ENCODE data around the gene PNKP.

The PNKP gene

DNA sequence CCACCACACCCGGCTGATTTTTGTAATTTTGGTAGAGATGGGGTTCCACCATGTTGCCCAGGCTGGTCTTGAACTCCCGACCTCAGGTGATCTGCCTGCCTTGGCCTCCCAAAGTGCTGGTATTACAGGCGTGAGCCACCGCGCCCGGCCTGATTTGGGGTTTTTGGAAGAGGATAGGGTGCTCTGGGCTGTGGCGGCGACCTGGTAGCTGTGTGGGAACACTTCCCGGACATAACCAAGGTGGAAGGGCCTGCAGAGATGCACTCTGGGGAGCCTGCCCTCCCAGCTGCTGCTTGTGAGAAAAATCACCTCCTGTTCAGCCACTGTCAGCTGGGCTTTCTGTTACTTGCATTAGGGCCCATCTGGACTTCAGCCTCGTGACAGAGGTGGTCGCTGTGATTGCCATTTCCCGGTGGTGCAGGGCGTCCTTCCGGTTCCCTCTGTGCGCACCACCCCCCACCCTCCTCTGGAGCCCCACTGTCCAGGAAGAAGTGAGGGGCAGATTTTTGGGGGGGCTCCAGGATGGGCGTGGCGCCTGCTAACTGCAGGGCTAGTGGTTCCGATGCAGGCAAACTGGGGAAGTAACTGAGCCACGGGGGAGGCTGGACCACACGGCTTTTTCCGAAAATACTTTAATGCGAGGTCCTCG lies 21.8 kb upstream of the PNKP start:
- no peak for DNase-seq (ENCODE audit: low read depth)
- TF ChIP-seq, protein P1, sequence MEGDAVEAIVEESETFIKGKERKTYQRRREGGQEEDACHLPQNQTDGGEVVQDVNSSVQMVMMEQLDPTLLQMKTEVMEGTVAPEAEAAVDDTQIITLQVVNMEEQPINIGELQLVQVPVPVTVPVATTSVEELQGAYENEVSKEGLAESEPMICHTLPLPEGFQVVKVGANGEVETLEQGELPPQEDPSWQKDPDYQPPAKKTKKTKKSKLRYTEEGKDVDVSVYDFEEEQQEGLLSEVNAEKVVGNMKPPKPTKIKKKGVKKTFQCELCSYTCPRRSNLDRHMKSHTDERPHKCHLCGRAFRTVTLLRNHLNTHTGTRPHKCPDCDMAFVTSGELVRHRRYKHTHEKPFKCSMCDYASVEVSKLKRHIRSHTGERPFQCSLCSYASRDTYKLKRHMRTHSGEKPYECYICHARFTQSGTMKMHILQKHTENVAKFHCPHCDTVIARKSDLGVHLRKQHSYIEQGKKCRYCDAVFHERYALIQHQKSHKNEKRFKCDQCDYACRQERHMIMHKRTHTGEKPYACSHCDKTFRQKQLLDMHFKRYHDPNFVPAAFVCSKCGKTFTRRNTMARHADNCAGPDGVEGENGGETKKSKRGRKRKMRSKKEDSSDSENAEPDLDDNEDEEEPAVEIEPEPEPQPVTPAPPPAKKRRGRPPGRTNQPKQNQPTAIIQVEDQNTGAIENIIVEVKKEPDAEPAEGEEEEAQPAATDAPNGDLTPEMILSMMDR (conservative IDR thresholded peaks at IDR 0.05; ENCODE audit: low read length), result no peak

DNA sequence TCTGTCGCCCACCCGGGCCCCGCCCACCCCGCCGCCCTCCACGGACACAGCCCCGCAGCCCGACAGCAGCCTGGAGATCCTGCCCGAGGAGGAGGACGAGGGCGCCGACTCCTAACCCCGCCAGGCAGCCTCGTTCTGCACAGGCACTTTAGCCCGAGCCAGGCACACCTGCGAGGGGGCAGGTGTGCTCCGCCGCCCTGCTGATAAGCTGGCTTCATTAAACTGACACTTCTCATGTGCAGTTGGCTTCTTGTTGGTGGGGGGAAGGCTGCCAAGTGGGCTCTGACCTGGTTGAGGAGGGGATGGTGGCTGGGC lies 21.1 kb upstream of the PNKP start:
- DNase-seq (ENCODE audit: low read depth), result no peak
- no peak overlapping the region for H3K4me3 ChIP-seq (ENCODE audit: low read length)
- TF ChIP-seq, protein P1 (conservative IDR thresholded peaks at IDR 0.05; ENCODE audit: low read length), result no peak

More for the DNA sequence above, 21.8 kb upstream of the PNKP start:
- no peak overlapping the region for H3K4me3 ChIP-seq (ENCODE audit: low read length)

DNA sequence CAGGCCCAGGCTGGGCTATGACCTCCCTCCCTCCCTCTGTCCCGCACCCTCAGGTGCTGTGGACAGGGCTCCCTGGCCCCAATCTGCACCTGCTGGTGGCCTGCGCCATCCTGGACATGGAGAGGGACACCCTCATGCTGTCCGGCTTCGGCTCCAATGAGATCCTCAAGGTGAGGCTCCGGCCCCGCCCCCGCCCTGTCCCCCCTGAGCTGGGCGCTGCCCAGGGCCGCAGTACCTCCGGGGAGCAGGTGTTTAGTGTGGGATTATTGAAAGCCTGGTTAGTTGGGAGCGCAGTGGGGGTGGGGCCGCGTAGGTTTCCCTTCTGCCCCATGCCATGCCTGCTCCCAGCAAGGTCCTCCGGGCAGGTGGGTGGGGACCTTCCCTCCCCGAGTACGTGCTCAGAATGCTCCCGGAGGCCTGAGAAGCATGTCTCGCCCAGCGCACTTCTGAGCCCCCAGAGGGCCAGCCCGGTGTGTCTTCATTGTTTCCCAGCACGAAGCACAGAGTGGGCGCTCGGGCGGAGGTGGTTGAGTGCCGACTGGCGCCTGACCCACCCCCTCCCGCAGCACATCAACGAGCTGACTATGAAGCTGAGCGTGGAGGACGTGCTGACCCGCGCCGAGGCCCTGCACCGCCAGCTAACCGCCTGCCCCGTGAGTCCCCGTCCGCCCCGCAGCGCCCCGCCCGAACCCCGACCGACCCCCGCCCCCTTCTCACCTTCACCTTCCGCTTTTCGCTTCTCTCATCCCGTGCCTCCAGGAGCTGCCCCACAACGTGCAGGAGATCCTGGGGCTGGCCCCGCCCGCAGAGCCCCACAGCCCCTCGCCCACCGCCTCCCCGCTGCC lies 20.5 kb upstream of the PNKP start:
- DNase-seq (ENCODE audit: low read depth), result no peak
- no peak overlapping the region for H3K4me3 ChIP-seq (ENCODE audit: low read length)
- TF ChIP-seq, protein P1 (conservative IDR thresholded peaks at IDR 0.05; ENCODE audit: low read length), result no peak

DNA sequence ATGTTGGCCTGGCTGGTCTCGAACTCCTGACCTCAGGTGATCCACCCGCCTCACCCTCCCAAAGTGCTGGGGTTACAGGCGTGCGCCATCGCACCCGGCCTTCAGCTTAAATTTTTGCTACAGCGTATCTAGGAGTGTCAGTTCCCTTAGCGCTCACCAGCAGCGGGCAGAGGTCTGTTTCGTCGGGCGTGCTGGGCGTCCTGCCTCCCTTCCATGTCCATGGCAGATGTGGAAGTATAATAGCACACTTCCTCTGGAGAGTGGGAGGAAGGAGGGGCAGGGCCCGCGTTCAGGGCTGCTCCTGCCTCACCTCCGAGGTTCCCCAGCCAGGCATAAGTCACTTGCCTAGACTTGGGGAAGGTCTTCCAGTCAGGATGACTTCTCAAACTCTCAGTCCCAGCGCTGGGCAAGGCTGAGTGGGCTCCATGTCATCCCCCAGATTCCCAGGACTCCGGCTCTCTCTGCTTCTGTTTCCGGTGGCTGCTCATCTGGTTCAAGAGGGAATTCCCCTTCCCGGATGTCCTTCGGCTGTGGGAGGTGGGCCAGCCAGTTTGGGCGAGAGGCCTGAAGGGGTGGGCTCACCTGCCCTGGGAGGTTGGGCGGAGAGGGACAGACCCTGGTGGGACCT lies 19.8 kb upstream of the PNKP start:
- no peak overlapping the region for H3K4me3 ChIP-seq (ENCODE audit: low read length)
- no peak for DNase-seq (ENCODE audit: low read depth)
- TF ChIP-seq, protein P1 (conservative IDR thresholded peaks at IDR 0.05; ENCODE audit: low read length), result no peak

DNA sequence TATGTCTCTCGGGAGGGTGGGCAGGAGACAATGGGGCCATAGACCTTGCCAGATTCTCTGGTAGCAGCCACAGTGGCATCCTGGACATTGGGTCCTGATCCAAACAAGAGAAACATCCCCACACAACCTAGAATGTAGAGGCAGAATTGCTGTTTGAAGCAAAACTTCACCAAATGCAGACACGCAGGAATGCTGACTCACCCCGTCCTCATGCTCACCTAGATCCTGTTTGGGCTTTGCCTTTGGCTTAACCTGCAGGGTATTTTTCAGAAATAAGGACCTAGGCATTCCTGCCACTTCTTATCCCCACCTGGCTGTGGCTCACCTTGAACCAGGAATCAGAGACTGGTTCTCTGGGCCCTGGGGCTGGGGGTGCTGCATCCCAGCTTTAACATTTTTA lies 17.4 kb upstream of the PNKP start:
- TF ChIP-seq, protein P1 (conservative IDR thresholded peaks at IDR 0.05; ENCODE audit: low read length), result no peak
- H3K4me3 ChIP-seq (ENCODE audit: low read length), result no peak overlapping the region
- DNase-seq (ENCODE audit: low read depth), result no peak

DNA sequence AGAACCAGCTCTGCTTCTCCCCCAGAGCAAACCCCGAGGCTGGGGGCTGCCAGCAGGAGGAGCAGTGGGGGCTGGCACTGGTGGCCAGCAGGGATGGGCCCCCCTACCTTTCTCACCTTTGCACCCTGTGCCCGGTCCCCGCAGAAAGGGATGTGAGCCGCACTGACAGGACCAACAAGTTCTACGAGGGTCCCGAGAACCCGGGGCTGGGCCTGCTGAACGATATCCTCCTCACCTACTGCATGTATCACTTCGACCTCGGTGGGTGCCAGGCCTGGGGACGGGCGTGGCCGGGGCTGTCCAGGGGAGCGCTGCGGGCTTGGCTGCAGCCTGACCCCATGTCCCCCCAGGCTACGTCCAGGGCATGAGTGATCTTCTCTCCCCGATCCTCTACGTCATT lies 16.7 kb upstream of the PNKP start:
- DNase-seq (ENCODE audit: low read depth), result no peak
- TF ChIP-seq, protein P1 (conservative IDR thresholded peaks at IDR 0.05; ENCODE audit: low read length), result no peak

More for the DNA sequence above, 16.7 kb upstream of the PNKP start:
- no peak overlapping the region for H3K4me3 ChIP-seq (ENCODE audit: low read length)

Data from AG10803 (cell line).